ENCODE data around the gene NFIB.
A peak's percentile ranks its signal among the peaks of the same experiment; 100 is the strongest.

NFIB gene

DNA sequence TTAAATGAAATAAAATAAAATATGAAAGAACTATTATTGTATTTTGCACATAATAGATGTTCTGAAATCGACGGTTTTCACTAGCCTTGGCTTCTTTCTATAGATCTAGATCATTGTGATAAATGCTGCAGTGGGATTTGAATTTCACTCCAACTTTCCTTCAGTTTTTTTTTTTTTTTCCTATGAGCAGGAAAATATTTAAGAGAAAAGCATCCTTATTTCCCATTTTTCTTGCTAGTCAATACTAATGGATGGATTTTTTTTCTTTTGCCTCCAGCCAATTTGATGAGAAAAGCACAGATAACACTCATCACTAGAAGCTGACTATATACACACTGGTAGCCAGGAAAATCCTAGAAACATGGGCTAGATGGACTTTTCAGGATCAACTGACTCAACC, 249.0 kb downstream of the NFIB start:
- no peak overlapping the region for H3K4me3 ChIP-seq (ENCODE audit: low read length)
- TF ChIP-seq, protein P1, sequence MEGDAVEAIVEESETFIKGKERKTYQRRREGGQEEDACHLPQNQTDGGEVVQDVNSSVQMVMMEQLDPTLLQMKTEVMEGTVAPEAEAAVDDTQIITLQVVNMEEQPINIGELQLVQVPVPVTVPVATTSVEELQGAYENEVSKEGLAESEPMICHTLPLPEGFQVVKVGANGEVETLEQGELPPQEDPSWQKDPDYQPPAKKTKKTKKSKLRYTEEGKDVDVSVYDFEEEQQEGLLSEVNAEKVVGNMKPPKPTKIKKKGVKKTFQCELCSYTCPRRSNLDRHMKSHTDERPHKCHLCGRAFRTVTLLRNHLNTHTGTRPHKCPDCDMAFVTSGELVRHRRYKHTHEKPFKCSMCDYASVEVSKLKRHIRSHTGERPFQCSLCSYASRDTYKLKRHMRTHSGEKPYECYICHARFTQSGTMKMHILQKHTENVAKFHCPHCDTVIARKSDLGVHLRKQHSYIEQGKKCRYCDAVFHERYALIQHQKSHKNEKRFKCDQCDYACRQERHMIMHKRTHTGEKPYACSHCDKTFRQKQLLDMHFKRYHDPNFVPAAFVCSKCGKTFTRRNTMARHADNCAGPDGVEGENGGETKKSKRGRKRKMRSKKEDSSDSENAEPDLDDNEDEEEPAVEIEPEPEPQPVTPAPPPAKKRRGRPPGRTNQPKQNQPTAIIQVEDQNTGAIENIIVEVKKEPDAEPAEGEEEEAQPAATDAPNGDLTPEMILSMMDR (conservative IDR thresholded peaks at IDR 0.05; ENCODE audit: low read length): no peak
- DNase-seq (ENCODE audit: low read depth): no peak

- H3K4me3 ChIP-seq (ENCODE audit: low read length): no peak overlapping the region
- TF ChIP-seq, protein P1 (conservative IDR thresholded peaks at IDR 0.05; ENCODE audit: low read length): no peak
- no peak for DNase-seq (ENCODE audit: low read depth)
These were observed 250.2 kb downstream of the NFIB start for GRCh38 chr9:14063756-14064155.

DNA sequence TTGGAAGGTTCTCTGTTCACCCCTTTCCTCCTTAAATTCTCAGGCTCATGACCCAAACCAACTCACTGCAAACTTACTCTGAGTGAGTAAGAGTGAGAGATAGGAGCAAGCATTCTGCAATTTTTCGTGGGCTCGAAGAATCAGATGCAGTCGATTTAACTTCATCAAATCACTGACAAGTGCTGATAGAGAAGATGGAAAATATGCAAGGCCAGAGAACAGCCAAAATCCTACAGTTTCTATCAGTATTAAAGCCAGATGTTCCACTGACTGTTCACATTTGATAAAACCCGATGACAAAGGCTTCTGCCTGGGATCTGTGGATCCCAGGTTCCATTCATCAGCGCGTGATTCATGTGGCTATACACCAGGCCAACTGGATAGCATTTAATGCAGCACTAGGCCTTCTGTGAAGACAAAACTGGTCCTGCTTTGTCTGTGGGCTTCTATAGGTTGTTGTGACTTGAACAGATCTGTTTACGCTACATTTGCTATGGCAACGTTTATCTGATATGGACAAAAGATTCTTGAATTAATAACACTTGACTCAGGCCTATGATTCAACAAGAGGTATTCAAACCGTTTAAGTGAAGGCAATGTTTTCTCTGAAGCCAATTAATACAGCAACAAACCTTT, 251.2 kb downstream of the NFIB start:
- H3K4me3 ChIP-seq (ENCODE audit: low read length): no peak overlapping the region
- TF ChIP-seq, protein P1 (conservative IDR thresholded peaks at IDR 0.05; ENCODE audit: low read length): no peak
- DNase-seq (ENCODE audit: low read depth): peak; percentile 13

- H3K4me3 ChIP-seq (ENCODE audit: low read length): no peak overlapping the region
- TF ChIP-seq, protein P1 (conservative IDR thresholded peaks at IDR 0.05; ENCODE audit: low read length): no peak
- DNase-seq (ENCODE audit: low read depth): no peak
These were observed 251.9 kb downstream of the NFIB start for GRCh38 chr9:14061936-14062585.

GRCh38 chr9:14058325-14058688, 255.6 kb downstream of the NFIB start:
- TF ChIP-seq, protein P1 (conservative IDR thresholded peaks at IDR 0.05; ENCODE audit: low read length): no peak
- DNase-seq (ENCODE audit: low read depth): no peak
- H3K4me3 ChIP-seq (ENCODE audit: low read length): no peak overlapping the region

GRCh38 chr9:14057368-14058324, 256.3 kb downstream of the NFIB start:
- DNase-seq (ENCODE audit: low read depth): no peak
- TF ChIP-seq, protein P1 (conservative IDR thresholded peaks at IDR 0.05; ENCODE audit: low read length): no peak
- H3K4me3 ChIP-seq (ENCODE audit: low read length): no peak overlapping the region
